ENCODE results near the gene KCNJ14.

The KCNJ14 gene

DNA sequence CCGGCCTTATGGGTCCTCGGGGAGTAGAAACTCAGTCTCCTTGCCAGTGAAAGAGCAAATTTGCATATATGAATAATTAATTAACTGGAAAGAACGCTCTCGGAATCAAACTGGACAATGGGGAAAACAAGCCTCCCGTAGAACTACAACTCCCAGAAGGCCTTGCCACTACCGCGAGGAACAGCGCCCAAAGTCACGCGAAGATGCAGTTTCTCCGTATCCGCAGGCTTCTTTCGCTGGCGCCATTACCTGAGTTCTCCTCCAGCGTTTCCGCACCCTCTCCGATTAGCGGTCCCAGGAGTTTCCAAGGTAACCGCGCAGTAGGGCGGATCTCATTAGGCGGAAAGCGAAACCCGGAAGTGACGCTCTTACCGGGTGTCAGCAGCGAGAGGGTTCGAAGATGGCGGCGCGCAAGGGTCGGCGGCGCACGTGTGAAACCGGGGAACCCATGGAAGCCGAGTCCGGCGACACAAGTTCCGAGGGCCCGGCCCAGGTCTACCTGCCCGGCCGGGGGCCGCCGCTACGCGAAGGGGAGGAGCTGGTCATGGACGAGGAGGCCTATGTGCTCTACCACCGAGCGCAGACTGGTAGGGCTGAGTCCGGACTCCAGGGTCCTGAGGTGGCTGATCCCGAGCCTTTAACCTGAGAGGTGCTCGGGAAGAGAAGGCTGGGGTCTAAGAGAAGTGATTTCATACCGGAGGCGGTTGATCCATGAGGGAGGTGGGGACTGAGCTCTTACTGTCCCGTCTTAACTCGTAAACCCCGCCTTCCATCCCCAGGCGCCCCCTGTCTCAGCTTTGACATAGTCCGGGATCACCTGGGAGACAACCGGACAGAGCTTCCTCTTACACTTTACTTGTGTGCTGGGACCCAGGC lies 9.5 kb upstream of the KCNJ14 start, which contains the start of gene GRWD1:
GRWD1 (plus strand) TSS at position 378 of the 876 bp plus-strand sequence; CDS start at position 401, 23 bp downstream.
- peak; percentile 96 for DNase-seq (ENCODE audit: low spot score)

DNA sequence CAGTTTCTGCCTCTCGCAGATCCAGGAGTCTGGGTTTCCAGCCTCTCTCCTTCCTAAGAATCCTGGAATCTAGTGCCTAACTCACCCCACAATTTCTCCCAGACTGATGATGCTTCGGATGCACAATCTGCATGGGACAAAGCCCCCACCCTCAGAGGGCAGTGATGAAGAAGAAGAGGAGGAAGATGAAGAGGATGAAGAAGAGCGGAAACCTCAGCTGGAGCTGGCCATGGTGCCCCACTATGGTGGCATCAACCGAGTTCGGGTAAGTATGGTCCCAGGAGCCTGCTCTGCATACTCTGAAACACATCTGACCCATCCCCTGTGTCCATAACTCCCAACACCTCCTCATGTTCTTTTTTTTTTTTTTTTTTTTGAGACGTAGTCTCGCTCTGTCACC lies 8.8 kb upstream of the KCNJ14 start:
- DNase-seq (ENCODE audit: low spot score): no peak

DNA sequence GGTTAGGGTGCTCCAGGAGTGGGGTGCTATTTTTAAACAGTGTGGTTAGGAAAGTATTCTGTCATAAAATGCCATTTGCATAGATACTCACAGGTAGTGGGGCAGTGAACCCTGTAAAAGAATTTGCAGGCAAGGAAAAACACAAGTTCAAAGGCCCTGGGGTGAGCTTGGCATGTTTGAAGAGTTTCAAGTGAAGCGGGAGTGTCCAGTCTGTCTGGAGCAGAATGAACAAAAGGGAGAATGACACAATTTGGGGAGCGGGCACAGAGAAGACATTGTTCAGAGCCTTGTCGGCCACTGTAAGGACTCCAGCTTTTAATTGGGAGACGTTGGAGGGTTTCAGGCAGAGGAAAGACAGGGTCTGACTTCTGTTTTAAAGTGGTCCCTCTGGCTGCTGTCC lies 6.8 kb upstream of the KCNJ14 start:
- DNase-seq (ENCODE audit: low spot score): no peak

DNA sequence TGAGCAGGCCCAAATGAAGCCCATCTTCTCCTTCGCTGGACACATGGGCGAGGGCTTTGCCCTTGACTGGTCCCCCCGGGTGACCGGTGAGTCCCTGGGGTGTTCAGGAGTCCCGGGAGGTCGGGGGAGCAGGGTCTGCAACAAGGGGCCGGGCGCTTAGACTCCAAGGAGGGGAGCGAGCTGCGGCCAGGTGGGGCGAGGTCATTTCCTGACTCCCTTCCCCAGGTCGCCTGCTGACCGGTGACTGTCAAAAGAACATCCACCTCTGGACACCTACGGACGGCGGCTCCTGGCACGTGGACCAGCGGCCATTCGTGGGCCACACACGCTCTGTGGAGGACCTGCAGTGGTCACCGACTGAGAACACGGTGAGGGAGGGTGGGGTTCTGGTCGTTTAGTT lies 4.9 kb upstream of the KCNJ14 start:
- DNase-seq (ENCODE audit: low spot score): no peak

DNA sequence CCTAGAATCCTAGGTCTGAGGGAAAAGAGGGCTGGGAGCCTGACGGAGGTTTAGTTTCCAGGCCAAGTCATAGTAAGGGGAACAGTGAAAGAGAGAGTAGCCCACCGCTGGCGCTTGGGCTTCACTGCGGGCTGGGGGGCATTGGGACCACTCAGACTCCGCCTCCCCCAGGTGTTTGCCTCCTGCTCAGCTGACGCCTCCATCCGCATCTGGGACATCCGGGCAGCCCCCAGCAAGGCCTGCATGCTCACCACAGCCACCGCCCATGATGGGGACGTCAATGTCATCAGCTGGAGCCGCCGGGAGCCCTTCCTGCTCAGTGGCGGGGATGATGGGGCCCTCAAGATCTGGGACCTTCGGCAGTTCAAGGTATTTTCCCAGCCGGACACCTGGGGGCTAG lies 4.5 kb upstream of the KCNJ14 start:
- DNase-seq (ENCODE audit: low spot score): no peak

DNA sequence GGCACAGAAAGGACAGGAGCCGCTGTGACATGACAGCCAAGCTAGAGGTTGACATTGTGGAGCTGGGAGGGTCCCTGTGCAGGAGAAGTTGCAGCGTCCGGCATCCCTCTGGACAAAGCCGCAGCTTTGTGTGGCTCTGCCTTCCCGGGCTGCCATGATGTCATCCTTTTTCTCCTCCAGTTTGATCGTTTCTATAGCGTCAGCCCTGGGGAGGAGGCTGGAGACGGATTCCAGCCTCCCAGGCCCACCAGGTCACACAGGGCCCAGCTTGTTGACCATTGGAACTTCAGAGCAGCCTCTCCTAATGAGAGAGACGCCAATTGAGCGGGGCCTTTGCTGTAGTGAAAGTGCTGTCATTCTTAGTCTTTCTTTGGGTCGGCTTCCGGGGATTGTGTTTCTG lies 3.8 kb upstream of the KCNJ14 start:
- DNase-seq (ENCODE audit: low spot score): no peak

DNA sequence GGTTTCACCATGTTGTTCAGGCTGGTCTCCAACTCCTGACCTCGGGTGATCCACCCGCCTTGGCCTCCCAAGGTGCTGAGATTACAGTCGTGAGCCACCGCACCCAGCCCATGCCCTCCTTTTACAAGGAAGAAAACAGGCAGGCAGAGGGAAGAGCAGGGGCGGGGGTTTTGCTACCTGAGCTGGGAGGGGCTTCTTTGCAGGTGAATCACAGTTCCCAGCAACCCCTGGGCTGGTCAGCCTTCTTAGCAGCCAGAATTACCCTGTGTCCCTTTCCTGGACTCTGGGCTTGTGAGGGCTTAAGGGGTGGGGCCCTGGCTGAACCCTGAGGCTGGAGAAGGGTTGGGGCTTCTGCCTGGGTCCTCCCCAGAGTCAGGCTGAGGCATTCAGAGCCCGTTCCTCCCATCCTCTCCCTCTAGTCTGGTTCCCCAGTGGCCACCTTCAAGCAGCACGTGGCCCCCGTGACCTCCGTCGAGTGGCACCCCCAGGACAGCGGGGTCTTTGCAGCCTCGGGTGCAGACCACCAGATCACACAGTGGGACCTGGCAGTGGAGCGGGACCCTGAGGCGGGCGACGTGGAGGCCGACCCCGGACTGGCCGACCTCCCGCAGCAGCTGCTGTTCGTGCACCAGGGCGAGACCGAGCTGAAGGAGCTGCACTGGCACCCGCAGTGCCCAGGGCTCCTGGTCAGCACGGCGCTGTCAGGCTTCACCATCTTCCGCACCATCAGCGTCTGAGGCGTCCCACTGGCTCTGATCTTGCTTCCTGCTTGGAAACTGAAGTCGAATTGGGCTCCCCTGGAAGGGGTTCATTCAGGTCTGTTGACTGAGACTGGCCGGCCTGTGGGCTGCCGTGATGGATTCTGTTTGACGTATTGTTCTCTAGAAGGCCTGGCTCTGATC lies 2.8 kb upstream of the KCNJ14 start:
- DNase-seq (ENCODE audit: low spot score): no peak

DNA sequence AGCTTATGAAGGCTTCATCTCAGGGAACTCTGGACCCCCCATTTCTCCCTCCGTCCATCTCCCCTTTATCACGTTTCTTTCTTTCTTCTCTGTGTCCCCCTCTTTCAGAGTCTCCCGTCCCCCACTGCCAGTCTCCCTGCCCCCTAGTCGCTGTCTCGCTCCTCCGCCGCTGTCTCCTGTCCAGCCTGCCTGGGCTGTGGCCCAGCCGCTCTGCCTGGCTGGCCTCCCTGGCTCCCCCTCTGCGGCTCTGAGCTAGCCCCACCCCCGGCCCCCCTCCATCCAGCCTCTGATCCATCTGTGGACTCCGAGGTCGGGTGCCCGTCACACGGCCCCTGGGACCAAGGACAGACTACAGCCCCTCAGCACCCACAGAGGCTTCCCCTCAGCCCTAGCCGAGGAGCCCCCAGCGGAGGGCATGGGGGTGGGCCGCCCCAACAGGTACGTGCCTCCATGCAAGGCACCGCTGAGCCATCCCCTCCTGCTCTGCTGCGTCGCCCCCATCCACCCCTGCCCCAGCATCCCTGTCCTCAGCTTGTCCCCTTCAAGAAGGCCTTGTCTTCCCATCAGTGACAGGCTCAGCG lies 1.1 kb upstream of the KCNJ14 start:
- no peak for DNase-seq (ENCODE audit: low spot score)

DNA sequence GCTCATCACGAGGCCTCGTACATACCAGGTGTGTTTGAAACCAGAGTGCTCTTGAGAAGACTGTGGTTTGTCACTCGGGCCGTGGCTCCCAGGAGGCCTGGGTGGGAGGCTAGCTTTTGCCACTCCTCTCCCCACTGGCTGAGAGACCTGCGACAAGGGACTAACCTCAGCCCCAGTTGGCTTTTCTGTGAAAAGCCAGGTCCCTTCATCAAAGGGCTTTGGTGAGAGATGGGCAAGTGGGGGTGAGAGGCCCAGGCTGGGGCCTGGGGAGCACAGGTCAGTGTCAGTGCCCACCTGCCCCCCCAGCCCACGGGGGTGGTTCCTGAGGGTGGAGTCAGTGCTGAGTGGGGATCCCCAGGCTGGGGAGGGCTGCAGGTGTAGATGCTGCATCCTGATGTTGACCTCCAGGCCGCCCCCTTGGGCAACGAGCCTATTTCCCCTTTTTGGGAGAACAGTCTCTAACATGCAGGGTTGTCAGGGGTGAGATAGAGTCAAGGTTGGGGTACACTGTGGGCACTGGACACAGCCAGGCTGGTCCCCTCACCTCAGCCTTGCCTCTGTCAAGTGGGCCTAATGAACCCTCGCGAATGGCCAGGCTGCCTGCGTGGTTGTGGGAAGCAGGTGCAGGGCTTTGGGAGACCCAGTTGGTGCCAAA lies 661 bp downstream of the KCNJ14 start:
- no peak for DNase-seq (ENCODE audit: low spot score)

DNA sequence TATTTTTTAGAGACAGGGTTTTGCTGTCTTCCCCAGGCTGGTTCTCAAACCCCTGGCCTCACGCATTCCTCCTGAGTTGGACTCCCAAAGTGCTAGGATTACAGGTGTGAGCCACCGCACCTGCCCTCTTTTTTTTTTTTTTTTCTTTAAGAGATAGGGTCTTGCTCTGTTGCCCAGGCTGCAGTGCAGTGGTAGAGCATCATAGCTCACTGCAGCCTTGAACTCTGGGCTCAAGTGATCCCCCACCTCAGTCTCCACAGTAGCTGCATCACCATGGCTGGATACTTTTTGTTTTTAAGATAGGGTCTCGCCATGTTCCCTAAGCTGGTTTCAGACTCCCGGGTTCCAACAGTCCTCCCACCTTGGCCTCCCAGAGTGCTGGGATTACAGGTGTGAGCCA lies 1.5 kb downstream of the KCNJ14 start:
- DNase-seq (ENCODE audit: low spot score): no peak

DNA sequence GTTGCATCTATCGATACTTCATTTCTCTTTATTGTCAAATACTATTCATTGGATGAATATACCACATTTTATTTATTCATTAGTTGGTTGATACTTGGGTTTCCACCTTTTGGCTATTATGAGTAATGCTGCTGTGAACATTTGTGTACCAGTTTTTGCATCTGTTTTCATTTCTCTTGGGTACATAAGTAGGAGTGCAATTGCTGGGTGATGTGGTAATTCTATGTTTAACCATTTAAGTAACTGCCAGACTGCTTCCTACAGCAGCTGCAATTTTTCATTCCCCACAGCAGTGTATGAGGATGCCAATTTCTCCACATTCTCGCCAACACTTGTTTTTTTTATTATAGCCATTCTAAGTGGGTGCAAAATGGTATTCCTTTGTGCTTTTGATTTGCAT lies 2.6 kb downstream of the KCNJ14 start:
- no peak for DNase-seq (ENCODE audit: low spot score)

DNA sequence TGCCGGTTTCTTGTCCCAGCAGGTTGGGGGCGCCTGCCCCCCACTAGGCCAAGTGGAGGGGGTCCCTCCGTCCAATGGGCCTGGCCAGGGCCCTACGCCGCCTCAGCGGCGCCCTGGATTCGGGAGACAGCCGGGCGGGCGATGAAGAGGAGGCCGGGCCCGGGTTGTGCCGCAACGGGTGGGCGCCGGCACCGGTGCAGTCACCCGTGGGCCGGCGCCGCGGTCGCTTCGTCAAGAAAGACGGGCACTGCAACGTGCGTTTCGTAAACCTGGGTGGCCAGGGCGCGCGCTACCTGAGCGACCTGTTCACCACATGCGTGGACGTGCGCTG lies 6.2 kb downstream of the KCNJ14 start:
- no peak for DNase-seq (ENCODE audit: low spot score)

DNA sequence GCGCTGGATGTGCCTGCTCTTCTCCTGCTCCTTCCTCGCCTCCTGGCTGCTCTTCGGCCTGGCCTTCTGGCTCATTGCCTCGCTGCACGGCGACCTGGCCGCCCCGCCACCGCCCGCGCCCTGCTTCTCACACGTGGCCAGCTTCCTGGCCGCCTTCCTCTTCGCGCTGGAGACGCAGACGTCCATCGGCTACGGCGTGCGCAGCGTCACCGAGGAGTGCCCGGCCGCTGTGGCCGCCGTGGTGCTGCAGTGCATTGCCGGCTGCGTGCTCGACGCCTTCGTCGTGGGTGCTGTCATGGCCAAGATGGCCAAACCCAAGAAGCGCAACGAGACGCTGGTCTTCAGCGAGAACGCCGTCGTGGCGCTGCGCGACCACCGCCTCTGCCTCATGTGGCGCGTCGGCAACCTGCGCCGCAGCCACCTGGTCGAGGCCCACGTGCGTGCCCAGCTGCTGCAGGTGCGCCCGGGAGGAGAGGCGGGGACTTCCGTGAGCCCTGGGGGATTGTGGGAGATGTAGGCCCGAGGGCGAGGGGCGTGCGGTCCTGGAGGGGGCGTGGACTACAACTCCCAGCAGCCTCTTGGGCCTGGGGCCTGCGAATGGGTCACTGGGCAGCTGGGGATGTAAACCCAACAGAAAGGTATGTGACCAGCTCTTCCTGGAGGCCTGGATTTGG lies 6.7 kb downstream of the KCNJ14 start:
- no peak for DNase-seq (ENCODE audit: low spot score)

DNA sequence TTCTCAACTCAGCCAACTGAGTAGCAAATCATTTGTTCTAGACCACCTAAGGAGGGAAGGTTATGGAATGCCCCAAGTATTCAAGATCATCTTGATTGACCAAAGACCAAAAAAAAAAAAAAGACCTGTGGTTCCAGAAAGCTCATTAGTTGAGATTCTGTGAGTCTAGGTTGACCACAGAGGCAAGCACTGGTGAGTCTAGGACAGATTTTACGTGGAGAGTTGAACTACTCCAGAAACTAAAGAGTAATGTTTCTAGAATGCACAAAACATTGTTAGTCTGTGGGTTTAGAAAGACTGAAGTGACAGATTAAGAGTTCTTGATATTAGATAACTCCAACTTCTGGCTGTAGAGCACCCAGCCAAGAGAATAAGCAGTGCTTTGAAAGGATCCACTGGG lies 9.8 kb downstream of the KCNJ14 start:
- DNase-seq (ENCODE audit: low spot score): no peak

DNA sequence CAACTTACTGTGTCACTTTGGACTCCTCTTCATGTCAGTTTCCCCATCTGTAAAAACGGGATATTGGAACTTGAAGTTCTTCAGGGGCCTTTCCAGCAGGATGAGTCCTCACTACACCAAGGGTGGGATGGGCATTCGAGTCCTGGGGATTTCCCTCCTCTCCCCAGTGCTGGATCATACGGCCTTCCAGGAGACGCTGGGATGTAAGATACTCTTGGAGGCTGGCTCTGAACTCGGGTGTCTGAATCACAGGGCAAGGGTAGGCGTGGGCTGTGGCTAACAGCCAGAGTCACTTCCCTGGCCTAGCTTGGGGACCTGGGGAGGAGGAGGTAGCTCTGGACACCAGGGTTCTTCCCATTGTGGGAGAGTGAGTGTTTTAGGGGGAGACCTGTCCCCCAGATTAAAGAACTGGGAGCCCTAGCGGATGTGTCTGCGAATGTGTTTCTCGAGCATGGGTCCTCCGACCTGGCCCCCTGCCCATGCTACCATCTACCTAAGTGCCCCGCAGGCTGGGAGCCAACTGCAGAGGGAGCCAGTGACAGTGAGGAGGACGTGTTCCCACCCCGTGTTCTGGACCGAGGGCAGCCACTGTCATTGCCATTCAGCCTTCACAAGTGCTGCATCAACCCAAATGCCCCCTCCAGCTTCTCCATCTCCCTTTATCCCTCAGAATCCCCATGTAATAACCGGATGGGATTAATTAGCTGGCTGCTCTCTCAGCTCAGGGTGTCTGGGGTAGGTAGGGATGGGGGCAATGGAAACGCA lies 11.4 kb downstream of the KCNJ14 start:
- no peak for DNase-seq (ENCODE audit: low spot score)

DNA sequence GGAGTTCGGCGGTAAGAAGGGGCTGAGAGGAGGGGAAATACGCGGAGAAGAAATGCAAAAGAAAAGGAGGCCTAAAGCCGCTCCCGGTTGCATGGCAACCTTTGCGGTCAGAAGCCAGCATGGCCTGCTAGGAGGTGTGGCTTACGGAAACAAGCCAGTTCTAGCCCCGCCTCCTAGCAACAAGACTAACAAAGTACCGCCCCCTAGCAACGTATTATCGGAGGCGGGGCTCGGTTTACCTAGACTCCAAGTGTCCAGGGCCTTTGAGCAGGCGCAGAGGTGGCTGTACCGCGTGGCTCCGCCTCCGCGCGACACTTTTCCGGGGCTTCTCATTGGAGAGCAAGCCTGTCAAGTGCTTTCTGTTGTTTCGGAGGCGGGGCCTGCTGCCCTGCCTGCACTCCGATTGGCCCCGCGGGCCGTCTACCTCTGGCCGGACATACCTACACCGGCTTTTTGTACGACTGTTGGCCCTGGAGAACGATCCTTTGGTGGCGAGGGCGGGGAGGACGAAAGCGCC lies 13.5 kb downstream of the KCNJ14 start:
- DNase-seq (ENCODE audit: low spot score): peak; percentile 99

DNA sequence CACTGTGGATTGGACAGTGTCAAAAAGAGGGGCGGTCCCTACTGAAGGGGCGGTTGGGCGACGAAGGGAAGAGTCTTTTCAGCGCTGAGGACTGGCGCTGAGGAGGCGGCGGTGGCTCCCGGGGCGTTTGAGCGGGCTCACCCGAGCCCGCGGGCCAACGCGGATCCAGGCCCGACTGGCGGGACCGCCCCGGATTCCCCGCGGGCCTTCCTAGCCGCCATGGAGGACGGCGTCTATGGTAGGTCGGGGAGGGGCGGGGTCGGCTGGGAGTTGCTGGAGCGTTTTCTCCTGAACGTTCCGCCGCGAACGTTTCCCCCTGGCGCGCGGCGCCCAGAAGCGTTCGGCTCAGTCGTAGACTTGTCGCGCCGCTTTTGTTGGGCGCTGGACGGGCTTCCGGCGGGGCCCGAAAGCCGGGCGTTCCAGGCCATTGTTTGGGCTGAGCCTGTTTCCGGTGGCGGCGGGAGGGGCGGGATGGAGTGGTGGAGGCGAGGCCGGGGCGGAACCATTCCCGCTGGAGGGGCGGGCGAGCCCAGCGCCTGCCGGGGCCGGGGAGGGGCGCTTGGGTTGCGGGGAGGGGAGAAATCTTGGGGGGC lies 14.0 kb downstream of the KCNJ14 start, which contains the start of gene CYTH2:
CYTH2 (plus strand) TSS at position 81 of the 593 bp plus-strand sequence; CDS start at position 220, 139 bp downstream.
- peak; percentile 66 for DNase-seq (ENCODE audit: low spot score)

DNA sequence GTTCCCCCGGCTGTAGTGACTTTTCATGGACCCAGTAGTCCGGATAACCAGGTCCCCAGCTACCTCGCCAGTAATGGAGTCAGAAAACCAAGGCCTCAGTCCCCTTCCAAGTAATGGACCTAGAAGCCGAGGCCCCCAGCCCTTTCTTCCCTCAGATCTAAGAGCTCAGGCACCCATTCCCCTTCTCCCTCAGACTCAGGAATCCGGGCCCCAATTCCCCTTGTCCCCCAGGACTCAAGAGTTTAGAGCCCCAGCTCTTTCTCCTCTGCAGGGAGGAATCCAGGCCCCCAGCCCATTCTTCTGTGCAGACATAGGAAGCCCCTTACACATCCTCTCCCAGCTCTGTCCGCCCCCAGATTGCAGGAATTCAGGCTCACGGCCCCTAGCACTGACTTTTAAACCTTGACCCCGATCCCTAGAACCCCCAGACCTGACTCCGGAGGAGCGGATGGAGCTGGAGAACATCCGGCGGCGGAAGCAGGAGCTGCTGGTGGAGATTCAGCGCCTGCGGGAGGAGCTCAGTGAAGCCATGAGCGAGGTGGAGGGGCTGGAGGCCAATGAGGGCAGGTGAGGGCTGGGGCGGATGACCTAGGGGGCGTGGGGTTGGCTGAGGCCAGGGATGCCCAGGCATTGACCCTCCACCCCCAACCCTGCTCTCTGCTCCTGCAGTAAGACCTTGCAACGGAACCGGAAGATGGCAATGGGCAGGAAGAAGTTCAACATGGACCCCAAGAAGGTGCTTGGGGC lies 14.7 kb downstream of the KCNJ14 start:
- no peak for DNase-seq (ENCODE audit: low spot score)

DNA sequence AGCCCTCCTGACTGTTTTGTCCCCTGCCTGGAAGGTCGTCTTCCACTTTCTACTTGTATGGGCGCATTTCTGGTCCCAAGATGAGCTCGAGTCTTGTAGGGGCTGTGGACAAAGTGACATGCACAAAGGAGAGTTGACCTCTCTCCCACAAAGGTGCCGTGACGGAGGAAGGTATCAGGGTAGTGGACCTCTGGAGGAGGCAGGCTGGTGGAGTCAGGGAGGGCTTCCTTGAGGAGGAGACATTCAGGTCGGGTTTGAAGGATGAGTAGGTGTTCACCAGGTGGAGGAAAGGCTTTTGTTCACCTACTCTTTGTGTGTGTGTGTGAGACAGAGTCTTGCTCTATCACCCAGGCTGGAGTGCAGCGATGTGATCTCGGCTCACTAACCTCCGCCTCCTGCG lies 15.5 kb downstream of the KCNJ14 start:
- no peak for DNase-seq (ENCODE audit: low spot score)

Data from LoVo (cell line).